Breast epithelium (tissue), 3 donors: Measurements from ENCODE around the gene ANO3.

Experiments used
- POLR2A ChIP-seq: fragments of 450-650 bp; IDR thresholded peaks from one replicate; pipeline ENCODE4 v1.6.1; 2016; ENCODE audit warnings: antibody characterized with exemption, mild to moderate bottlenecking, moderate library complexity
- TF ChIP-seq, protein P1 (sequence below), 3 donors: fragments of 450-650 bp; IDR thresholded peaks; one replicate each; pipeline ENCODE4 v1.5.1; 2016 to 2017; ENCODE audit warnings: antibody characterized with exemption in 3 of 3, mild to moderate bottlenecking in 3 of 3, moderate library complexity in 3 of 3

DNA sequence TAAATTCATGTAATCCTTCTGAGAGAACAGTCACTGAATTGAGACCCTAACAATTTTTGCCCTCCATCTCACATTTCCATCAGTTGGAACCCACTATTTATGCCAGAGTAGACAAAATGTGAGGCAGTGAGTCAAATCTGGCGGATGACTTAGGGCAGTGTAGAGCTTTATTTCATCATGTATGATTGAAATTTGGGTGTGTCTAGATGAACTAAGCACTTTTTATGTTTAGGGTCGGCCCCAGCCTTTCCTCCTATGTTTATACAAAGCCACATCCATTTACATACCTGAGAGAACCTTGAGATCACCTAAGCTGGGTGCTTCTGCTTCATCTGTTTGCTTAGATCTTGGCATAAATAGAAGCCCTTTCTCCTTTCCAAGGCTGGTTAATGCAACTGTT is 255.1 kb downstream of the ANO3 start:
- no peak for TF ChIP-seq POLR2A
- TF ChIP-seq, protein P1, sequence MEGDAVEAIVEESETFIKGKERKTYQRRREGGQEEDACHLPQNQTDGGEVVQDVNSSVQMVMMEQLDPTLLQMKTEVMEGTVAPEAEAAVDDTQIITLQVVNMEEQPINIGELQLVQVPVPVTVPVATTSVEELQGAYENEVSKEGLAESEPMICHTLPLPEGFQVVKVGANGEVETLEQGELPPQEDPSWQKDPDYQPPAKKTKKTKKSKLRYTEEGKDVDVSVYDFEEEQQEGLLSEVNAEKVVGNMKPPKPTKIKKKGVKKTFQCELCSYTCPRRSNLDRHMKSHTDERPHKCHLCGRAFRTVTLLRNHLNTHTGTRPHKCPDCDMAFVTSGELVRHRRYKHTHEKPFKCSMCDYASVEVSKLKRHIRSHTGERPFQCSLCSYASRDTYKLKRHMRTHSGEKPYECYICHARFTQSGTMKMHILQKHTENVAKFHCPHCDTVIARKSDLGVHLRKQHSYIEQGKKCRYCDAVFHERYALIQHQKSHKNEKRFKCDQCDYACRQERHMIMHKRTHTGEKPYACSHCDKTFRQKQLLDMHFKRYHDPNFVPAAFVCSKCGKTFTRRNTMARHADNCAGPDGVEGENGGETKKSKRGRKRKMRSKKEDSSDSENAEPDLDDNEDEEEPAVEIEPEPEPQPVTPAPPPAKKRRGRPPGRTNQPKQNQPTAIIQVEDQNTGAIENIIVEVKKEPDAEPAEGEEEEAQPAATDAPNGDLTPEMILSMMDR (IDR thresholded peaks at IDR 0.05): no peak
